DOHH2 (cell line): ENCODE measurements around the gene ST7.

ENCODE experiments used
- H3F3A ChIP-seq: fragments of 200-600 bp; sonication (generic), shearing (Covaris generic); 2 replicates; pipeline ENCODE4 v1.6.0; 2016; ENCODE audit warnings: antibody characterized with exemption, mild to moderate bottlenecking; ENCODE audit not compliant: control insufficient read depth, insufficient read depth
- H3K27ac ChIP-seq: fragments of 200-600 bp; sonication (generic); 2 replicates; pipeline ENCODE4 v1.5.1; 2014; ENCODE audit warnings: low read depth, mild to moderate bottlenecking, low read length, moderate library complexity
- H3K27me3 ChIP-seq: fragments of 200-600 bp; sonication (generic); 2 replicates; pipeline ENCODE4 v1.6.1; 2014; ENCODE audit warnings: mild to moderate bottlenecking, low read length, mixed read lengths; ENCODE audit not compliant: control insufficient read depth
- H3K36me3 ChIP-seq: fragments of 200-600 bp; sonication (generic); 2 replicates; pipeline ENCODE4 v1.6.1; 2014; ENCODE audit warnings: mild to moderate bottlenecking, low read length, moderate library complexity, mixed read lengths; ENCODE audit not compliant: control insufficient read depth
- H3K4me1 ChIP-seq: fragments of 200-600 bp; sonication (generic); 2 replicates; pipeline ENCODE4 v1.6.1; 2014; ENCODE audit warnings: mild to moderate bottlenecking, low read length, mixed read lengths; ENCODE audit not compliant: control insufficient read depth
- H3K4me2 ChIP-seq: fragments of 200-600 bp; sonication (generic); 2 replicates; pipeline ENCODE4 v1.6.0; 2014; ENCODE audit warnings: mild to moderate bottlenecking, low read length, moderate library complexity
- H3K4me3 ChIP-seq: fragments of 200-600 bp; sonication (generic); 2 replicates; pipeline ENCODE4 v1.5.1; 2014; ENCODE audit warnings: mild to moderate bottlenecking, low read length, mixed read lengths
- H3K79me2 ChIP-seq: fragments of 200-600 bp; sonication (generic); 2 replicates; pipeline ENCODE4 v1.6.1; 2014; ENCODE audit warnings: mild to moderate bottlenecking, low read length, mixed read lengths; ENCODE audit not compliant: control insufficient read depth
- H3K9me2 ChIP-seq: fragments of 200-600 bp; sonication (generic); replicated peaks from 2 replicates; pipeline ENCODE4 v1.6.1; 2014; ENCODE audit warnings: mild to moderate bottlenecking, low read length, mixed read lengths; ENCODE audit not compliant: control insufficient read depth
- H3K9me3 ChIP-seq: fragments of 200-600 bp; sonication (generic); 2 replicates; pipeline ENCODE4 v1.6.1; 2014; ENCODE audit warnings: antibody characterized with exemption, low read length, mixed read lengths; ENCODE audit not compliant: control insufficient read depth, insufficient read depth
- H4K20me1 ChIP-seq: fragments of 200-600 bp; sonication (generic); 2 replicates; pipeline ENCODE4 v1.6.0; 2014; ENCODE audit warnings: low read depth, mild to moderate bottlenecking, antibody characterized with exemption, low read length, moderate library complexity; ENCODE audit not compliant: control insufficient read depth, insufficient read depth
- EZH2phosphoT487 ChIP-seq: fragments of 200-600 bp; sonication (generic); IDR thresholded peaks from 2 replicates; pipeline ENCODE4 v1.6.1; 2017; ENCODE audit warnings: borderline replicate concordance, mild to moderate bottlenecking, antibody characterized with exemption, low read length, moderate library complexity, mixed read lengths
- TF ChIP-seq, protein P1 (sequence below): fragments of 200-600 bp; sonication (generic); IDR thresholded peaks from one replicate; pipeline ENCODE4 v1.5.1; 2014; ENCODE audit warnings: antibody characterized with exemption, mild to moderate bottlenecking, low read depth, low read length; ENCODE audit not compliant: poor library complexity, severe bottlenecking

ST7 gene

DNA sequence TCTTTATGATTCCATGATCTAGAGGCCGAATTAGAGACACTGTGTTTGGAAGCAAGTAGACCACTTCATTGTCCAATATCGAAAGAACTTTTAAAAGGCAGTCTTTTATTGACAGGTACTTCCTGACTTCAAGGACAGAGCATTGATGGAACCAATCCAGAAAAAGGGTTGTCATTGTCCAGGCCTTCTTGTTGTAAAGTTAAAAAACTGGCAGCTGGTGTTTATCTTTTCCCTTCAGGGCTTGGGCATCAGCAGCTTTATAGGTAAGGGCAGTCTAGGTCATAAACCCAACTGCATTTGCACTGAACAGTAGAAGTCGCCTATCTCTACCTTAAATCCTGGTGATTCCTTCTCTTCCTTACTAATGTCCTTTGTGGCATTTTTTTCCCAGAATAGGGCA lies 95.6 kb downstream of the ST7 start:
- Histone ChIP-seq H3K9me2 (no peaks in the 10 kb centered on the region), H3K27ac (no peak overlapping the region), H3K27me3 (no peaks in the 10 kb centered on the region), H3K79me2 (no peaks in the 10 kb centered on the region), H3K4me3 (no peak overlapping the region), H3K4me2 (no peak overlapping the region), H3K9me3 (no peaks in the 10 kb centered on the region), H3F3A (no peaks in the 10 kb centered on the region), H4K20me1 (no peaks in the 10 kb centered on the region), H3K4me1 (no peaks in the 10 kb centered on the region), H3K36me3 (no peaks in the 10 kb centered on the region)
- TF ChIP-seq, protein P1, sequence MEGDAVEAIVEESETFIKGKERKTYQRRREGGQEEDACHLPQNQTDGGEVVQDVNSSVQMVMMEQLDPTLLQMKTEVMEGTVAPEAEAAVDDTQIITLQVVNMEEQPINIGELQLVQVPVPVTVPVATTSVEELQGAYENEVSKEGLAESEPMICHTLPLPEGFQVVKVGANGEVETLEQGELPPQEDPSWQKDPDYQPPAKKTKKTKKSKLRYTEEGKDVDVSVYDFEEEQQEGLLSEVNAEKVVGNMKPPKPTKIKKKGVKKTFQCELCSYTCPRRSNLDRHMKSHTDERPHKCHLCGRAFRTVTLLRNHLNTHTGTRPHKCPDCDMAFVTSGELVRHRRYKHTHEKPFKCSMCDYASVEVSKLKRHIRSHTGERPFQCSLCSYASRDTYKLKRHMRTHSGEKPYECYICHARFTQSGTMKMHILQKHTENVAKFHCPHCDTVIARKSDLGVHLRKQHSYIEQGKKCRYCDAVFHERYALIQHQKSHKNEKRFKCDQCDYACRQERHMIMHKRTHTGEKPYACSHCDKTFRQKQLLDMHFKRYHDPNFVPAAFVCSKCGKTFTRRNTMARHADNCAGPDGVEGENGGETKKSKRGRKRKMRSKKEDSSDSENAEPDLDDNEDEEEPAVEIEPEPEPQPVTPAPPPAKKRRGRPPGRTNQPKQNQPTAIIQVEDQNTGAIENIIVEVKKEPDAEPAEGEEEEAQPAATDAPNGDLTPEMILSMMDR, result no peak

DNA sequence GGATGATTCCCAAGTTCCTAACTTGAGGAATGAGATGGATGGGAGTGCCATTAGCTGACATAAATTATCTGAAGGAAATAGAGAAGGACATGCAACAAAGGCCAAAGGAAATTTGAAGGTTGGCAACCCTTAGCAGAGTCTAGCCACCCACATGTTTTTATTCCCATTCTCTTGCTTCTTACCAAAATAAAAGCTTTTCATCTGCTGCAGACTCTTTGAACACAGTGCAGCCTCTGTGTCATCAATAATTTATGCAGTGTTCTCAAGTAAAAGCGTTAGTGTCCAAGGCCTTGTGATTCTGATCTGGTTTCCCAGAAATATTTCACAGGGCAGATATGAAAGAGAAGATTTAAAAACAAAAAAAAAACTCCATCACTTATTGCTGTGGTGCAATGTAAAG lies 98.5 kb downstream of the ST7 start:
- Histone ChIP-seq H3K9me3 (no peaks in the 10 kb centered on the region), H3K9me2 (no peaks in the 10 kb centered on the region), H3K4me3 (no peak overlapping the region), H4K20me1 (no peaks in the 10 kb centered on the region), H3K27me3 (no peaks in the 10 kb centered on the region), H3K4me2 (no peak overlapping the region), H3K27ac (no peak overlapping the region), H3K36me3 (no peaks in the 10 kb centered on the region), H3K79me2 (no peaks in the 10 kb centered on the region), H3F3A (no peaks in the 10 kb centered on the region), H3K4me1 (no peaks in the 10 kb centered on the region)
- no peak for TF ChIP-seq EZH2phosphoT487
- TF ChIP-seq, protein P1, result no peak

DNA sequence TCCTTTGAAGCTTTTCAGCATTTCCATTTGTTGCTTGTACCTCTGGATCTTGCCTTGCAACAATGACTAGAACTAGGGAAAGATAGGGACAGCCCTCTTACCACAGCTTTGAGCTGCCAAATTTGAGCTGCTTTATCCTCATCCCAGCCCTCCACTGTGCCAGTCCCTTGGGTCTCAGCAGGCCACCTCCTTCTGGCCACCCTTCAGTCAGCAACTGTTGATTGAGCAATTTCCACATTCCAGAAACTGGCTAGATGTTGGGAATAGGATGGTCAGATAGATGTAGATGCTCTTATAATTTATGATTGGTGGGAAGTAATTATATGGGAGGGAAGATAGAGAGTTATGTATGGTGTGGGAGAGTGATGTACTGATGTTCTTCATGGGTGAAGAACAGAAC lies 100.1 kb downstream of the ST7 start:
- no peaks in the 10 kb centered on the region for H3K27me3 ChIP-seq
- H3K4me2 ChIP-seq, result no peak overlapping the region
- H3K36me3 ChIP-seq, result no peaks in the 10 kb centered on the region
- no peaks in the 10 kb centered on the region for H3K9me3 ChIP-seq
- H3K27ac ChIP-seq, result no peak overlapping the region
- H3K79me2 ChIP-seq, result no peaks in the 10 kb centered on the region
- no peaks in the 10 kb centered on the region for H3K9me2 ChIP-seq
- H3K4me3 ChIP-seq, result no peak overlapping the region
- no peaks in the 10 kb centered on the region for H4K20me1 ChIP-seq
- no peaks in the 10 kb centered on the region for H3F3A ChIP-seq
- H3K4me1 ChIP-seq, result no peaks in the 10 kb centered on the region
- TF ChIP-seq, protein P1, result no peak
- no peak for TF ChIP-seq EZH2phosphoT487

DNA sequence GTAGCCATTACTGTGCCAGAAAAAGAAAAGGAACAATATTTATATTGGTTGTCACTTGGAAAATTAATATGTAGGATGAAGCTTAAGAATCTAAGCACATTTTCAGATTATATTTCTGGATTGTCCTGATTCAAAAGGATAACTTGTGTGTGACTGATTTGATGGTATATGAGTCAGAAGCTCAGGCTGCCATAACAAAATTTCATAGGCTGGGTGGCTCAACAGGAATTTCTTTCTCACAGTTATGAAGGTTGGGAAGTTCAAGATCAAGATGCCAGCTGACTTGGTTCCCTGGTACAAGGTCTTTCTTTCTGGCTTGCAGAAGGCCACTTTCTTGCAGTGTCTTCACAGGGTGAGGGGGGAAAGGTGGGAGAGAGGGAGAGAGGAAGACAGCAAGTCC lies 108.5 kb downstream of the ST7 start:
- Histone ChIP-seq H3F3A (no peaks in the 10 kb centered on the region), H3K79me2 (no peaks in the 10 kb centered on the region), H4K20me1 (no peaks in the 10 kb centered on the region), H3K4me3 (no peak overlapping the region), H3K36me3 (no peaks in the 10 kb centered on the region), H3K9me2 (no peaks in the 10 kb centered on the region), H3K4me1 (no peaks in the 10 kb centered on the region), H3K27me3 (no peaks in the 10 kb centered on the region), H3K4me2 (no peak overlapping the region), H3K9me3 (no peaks in the 10 kb centered on the region), H3K27ac (no peak overlapping the region)
- TF ChIP-seq, protein P1, result no peak
- TF ChIP-seq EZH2phosphoT487, result no peak
